HG03064 (cell line): ENCODE data around the gene PPM1K.
A peak's percentile ranks its signal among the peaks of the same experiment; 100 is the strongest.
"Not testable (repeated sequence)": the region's sequence is repeated elsewhere in the genome, so short reads cannot be mapped to it uniquely, and the experiment has no call there.

Experiments
- ATAC-seq: cut with Tn5 transposase; IDR thresholded peaks from one replicate; pipeline ENCODE4 v1.9.1; 2021; ENCODE audit warnings: low read depth; ENCODE audit not compliant: unreplicated experiment

Gene PPM1K

GRCh38 chr4:88284439-88285234, at the start of gene PPM1K:
Gene PPM1K, minus strand, starts transcription at chr4:88284561. Its CDS starts 5,978 bp downstream, at chr4:88278583.
- ATAC-seq: peak; percentile 79

GRCh38 chr4:88333741-88334405, 49.5 kb upstream of the PPM1K start:
- ATAC-seq: no peak

GRCh38 chr4:88327665-88328064, 43.3 kb upstream of the PPM1K start:
- no peak for ATAC-seq

GRCh38 chr4:88320780-88321373, 36.5 kb upstream of the PPM1K start:
- peak; percentile 98 for ATAC-seq

DNA sequence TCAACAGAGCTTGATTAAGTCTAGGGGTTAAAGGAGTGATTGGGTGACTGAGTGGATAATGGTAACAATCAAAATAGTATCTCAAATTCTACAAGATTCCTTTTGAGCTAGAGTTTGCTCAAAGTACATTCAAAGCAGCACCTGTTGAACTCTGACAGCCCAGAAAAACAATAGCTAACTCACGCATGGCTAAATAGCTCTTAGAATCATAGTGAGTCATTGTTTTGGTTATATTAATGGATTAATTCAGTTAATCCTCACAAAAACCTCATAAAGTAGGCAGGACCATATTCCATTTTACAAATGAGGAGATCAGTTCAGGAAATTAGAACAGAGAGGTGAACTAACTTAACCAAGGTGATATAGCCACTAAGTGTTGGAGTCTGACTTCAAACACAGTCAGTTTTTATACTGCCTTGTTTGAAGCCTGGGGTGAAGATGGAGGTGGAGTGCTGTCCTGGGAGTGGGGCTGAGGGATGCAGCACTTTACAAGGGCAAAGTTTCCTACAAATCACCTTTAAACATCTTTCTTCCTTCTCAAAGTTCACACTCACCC, 35.9 kb upstream of the PPM1K start:
- ATAC-seq: peak; percentile 62

DNA sequence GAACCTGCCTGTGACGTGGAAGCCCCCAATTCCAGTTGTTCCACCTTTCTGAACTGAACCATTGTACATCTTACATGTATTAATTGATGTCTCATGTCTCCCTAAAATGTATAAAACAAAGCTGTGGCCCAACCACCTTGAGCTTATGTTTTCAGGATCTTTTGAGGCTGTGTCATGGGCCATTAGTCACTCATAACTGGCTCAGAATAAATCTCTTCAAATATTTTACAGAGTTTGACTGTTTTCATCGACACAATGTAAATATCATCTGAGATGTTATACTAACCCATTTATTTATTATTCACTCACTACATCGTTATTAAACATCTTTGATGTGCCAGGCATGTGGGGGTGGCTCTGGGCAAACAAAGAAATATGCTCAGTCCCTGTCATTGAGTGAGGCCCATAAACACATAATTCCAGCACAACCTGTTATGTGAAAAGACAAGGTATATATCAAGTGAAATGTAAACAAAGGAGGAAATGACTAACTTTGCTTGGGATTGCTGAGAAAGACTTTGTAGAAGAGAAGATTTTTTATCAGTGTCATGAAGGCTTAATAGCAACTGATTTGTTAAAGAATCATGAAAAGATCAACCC, 34.5 kb upstream of the PPM1K start:
- ATAC-seq: no peak

DNA sequence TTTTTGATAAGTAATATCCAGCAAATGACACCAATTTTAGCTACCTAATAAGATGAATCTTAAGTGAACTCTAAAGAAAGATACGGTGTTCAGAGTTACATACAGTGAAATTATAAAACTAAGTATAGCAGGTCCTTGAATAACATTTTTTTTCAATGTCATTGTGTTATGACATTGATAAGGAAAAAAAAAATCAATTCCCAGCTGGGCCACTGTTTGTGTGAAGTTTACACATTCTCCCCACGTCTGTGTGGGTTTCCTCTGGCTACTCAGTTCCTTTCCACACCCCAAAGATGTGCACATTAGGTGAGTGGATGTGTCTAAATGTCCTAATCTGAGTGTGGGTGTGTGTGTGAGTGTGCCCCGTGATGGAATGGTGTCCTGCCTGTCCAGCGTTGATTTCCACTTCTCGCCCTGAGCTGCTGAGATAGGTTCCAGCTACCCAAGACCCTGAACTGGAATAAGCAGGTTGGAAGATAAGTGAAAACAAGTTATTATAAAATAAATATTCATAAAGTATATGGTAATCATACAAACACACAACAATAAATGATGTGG, 31.2 kb upstream of the PPM1K start:
- no peak for ATAC-seq

DNA sequence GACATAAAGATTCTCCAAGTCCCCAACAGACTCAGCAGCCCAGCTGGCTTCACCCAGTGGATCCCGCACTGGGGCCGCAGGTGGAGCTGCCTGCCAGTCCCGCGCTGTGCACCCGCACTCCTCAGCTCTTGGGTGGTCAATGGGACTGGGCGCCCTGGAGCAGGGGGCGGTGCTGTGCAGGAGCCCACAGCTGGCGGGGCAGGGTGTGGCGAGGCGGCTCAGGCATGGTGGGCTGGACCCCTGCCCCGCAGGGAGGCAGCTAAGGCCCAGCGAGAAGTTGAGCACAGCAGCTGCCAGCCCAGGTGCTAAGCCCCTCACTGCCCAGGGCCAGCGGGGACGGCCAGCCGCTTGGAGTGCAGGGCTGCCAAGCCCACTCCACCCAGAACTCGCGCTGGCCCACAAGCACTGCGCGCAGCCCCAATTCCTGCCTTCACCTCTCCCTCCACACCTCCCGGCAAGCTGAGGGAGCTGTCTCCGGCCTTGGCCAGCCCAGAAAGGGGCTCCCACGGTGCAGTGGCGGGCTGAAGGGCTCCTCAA, 28.8 kb upstream of the PPM1K start:
- not testable (repeated sequence) for ATAC-seq

DNA sequence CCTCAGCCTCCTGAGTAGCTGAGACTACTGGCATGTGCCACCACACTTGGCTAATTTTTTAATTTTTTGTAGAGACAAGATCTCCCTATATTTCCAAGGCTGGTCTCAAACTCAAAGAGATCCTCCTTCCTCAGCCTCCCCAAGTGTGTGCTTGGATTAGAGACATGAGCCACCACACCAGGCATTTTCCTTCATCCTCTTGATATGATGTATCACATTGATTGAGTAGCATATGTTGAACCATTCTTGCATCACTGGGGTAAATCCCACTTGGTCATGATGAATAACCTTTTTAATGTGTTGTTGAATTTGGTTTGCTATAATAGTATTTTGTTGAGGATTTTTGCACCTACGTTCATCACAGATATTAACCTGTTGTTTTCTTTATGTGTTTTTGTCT, 24.2 kb upstream of the PPM1K start:
- ATAC-seq: no peak

DNA sequence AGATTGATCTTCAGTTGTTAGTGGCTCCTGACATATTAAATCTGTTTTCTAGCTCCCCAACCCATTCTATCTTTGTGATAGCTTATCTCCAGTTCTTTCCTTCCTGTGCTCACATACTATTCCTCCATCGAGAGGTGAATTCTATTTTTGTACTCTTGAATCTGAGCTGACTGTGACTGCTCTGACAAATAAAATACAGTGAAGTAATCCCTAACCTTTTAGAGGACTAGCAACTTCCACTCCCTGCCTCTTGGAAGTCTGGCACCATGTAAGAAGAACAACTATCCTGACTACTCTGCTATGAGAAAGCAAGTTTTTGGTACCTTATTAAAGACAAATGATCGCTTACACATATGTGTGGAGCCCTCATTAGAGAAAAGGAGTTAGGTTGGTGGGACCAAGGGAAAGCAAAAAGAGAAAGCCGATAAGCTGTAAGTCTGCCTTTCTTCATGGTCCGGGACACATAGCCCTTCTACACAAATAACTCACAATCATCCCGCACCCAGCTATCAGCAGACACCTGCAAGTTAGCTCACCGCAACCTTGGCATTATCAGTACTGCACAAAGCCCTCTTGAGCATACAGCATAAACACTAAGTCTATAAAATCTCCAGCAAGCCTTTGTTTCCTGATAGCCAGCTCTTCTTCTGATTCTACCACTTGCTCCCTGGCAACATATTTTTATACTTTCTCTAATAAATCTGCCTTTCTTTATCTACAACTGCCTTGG, 13.5 kb upstream of the PPM1K start:
- ATAC-seq: no peak

- ATAC-seq: no peak
These were observed 12.8 kb upstream of the PPM1K start for GRCh38 chr4:88297212-88297516.

DNA sequence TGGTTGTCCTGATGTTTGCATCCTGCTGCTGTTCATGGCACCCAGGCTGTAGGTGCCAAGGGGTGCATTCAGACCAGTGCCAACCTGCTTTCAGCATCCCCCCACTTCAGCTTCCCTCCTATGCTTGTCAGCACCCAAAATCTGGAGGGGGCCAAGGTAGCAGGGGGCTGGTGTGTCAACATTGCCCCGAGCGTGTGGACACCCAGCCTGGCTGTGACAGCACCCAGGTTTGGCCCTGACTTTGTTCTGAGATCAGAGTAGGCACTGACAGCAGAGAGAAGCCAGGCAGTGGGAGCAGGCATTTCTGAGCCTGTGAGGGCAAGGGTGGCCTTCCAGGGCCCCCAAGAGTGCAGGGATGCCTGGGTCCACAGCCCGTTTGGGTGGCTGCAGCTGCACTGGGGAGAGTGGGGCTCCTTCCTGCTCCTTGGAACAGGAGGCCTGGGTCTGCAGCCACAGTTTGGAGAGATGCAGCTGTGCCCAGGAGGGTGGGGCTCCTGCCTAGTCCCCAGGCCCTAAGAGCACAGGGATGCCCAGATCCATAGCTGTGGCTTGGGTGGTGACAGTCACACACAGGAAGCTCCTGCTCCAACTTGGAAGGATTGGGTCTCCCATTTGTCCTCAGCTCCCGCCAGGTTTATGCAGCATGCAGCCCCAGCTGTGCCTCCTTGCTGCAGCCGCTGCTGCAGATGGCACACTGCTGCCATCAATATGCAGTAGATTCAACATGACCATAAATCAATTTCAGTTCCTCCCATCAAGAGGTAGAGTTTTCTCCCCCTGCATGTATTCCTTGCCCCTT, 12.3 kb upstream of the PPM1K start:
- ATAC-seq: no peak

GRCh38 chr4:88295656-88296055, 11.3 kb upstream of the PPM1K start:
- ATAC-seq: no peak

DNA sequence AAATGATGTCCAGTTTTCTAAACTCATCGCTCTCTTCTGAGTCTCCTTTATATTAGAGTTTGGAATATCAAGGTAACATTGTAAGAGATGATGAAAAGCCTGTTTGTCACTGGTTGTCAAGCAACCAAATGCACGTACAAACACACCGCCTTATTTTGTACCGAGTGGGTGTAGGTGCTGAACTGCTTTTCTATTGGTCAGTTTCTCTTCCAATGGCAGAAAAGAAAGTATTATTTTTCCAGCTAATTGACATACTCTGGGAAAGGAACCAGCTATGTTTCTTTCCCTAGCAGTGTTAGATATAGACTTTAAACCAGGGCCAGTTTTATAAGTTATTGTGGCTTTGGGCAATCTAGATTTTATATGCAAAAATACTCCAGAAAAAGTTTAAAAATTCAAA, 6.6 kb upstream of the PPM1K start:
- no peak for ATAC-seq

GRCh38 chr4:88286897-88287296, 2.5 kb upstream of the PPM1K start:
- ATAC-seq: no peak

GRCh38 chr4:88285235-88285653, 883 bp upstream of the PPM1K start:
- ATAC-seq: no peak

- ATAC-seq: peak; percentile 16
These were observed 511 bp downstream of the PPM1K start for GRCh38 chr4:88283661-88284438.

GRCh38 chr4:88280228-88280795, 4.0 kb downstream of the PPM1K start:
- ATAC-seq: no peak
